HG03439 (cell line): Measurements from ENCODE around the gene GPR156.
"Not testable (repeated sequence)": the region's sequence is repeated elsewhere in the genome, so short reads cannot be mapped to it uniquely, and the experiment has no call there.

Source experiments
- ATAC-seq: cut with Tn5 transposase; IDR thresholded peaks from one replicate; pipeline ENCODE4 v1.9.1; 2021; ENCODE audit warnings: mild to moderate bottlenecking, moderate library complexity; ENCODE audit not compliant: unreplicated experiment

Gene GPR156

DNA sequence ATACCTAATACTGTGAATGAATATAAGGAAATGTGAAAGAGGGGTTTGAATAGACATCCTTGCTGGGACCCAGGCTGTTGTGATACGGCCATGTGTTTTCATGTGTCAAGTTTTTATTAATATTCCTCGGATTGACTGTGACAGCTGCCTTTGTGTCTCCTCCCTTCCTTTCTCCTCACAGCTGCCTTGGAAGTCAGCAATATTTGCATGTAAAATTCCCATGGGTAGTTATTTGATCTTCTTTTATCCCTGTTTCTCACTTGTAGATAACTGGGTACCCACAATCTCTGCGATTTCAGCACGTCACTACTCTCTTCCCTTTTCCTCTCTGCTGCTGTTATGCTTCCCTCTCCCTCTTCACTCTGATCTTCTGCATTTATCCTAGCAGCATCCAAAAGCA, 9.4 kb downstream of the GPR156 start:
- no peak for ATAC-seq

DNA sequence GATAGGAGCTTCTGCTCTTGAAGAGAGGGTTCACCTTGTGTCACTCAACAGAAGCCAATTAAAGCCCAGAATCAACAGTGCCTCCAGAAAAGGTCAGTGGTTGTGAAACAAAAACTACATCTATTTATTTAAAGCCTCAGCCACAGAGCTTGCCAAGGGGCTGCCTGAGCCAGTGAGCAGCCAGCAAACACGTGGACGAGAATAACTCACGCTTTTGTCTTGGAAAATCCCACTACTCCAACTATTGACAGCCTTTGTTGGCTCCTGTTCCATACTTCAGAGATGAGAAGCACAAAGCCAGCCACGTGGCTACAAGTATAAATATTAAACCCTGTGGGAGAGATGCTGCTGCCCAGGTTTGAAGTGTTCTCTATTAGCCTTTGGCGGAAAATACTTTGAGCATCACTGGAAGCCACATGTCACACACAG, 10.3 kb downstream of the GPR156 start:
- no peak for ATAC-seq

DNA sequence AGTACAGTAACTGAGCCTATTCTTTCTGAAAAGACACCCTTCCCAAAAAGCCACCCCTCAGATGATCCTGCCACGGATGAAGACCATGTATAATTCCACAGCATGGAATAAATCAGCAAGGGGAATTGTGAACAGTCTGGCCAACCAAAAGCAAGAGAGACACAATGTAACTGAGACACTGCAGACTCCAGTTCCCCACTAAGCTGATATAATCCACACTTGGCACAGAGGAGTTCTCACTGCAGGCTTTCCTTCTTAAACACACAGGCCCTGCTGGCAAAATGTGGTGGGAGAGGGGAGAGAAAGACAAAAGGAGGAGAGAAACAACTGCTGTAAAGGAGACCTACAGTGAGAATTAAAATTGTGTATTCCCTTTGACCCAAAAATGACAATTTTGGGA, 12.7 kb downstream of the GPR156 start:
- ATAC-seq = no peak

DNA sequence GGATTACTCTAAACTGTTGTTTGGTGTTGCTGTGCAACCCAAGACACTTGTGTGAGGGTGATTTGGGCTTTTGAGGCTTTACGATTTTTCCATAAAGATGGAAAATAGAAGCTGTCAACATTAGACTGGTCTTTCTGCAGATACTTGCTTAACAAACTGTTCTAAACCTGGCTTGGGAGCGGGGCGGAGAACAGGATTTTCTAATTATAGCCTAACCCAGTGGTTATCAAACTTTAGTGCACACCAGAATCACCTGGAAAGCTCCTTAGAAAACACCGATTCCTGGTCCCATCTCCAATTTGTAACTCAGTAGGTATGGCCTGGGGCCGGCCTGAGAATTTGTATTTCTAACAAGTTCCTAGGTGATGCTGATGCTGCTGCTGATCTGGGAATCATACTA, 19.0 kb downstream of the GPR156 start:
- no peak for ATAC-seq

DNA sequence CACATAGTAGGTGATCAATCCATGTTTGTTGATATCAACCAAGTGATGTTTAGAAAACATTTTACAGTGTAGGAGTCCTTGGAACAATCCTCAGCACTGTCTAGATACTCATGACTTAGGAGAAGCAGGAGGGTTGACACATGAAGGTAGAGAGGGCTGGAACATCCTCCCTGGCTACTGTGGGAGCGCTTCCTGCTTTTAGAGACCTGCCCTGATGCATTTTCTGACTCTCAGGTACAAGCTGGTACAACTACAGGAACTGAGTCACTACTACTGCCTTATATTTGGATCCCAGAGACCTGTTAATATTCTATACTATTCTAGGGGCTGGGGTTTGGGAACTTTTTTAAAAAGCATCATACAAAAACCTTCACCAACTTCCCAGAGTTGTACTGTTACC, 20.1 kb downstream of the GPR156 start:
- ATAC-seq = no peak

DNA sequence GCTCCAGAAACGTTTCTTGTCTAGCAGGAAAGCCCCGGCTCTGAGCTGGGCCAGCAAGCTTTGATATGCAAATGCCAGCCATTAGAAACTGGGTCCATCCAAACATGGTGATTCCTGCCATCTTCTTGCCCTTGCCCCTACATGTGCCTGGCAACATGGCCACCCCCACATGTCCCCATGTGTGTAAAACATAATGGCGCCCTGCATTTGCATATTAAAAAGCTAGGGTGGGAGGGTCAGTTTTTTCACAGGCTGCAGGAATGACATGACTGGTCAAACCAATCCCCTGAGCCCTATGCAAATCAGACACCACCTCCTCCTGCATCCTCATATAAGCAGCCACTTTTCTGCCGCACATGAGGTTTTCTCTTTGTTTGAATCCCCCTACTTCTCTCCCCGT, 21.2 kb downstream of the GPR156 start:
- no peak for ATAC-seq

DNA sequence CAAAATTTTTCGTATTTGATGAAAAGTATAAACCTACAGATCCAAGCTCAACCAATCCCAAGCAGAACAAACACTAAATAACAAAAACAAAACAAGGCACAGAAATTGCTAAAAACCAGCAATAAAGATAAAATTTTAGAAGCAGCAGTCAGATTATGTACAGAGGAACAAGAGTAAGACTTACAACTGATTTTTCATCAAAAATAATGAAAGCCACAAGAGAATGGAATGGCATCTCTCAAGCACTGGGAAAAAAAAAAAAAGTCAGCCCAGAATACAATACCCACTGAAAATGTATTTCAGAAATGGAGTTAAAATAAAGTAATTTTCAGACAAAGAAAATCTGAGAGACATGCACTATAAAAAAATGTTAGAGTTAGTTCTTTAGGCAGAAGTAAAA, 27.0 kb downstream of the GPR156 start:
- ATAC-seq = no peak

DNA sequence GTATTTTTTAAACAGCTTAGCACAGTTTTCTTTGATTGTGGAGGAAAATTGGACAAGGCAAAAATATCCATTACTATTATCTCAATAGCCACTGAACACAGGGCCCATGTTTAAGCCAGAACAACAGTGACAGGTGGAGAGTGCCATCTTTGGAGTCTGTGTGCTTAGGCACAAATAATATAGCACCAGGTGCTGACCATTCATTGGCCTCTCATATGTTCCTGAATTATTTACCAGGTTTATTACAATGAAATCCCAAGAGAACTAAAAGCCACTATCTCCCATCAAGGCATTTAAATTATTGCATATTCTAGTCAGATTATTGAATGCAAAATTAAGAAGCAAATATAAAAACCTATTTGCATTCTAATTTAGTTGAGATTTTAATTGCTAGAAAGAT, 39.6 kb downstream of the GPR156 start:
- no peak for ATAC-seq

DNA sequence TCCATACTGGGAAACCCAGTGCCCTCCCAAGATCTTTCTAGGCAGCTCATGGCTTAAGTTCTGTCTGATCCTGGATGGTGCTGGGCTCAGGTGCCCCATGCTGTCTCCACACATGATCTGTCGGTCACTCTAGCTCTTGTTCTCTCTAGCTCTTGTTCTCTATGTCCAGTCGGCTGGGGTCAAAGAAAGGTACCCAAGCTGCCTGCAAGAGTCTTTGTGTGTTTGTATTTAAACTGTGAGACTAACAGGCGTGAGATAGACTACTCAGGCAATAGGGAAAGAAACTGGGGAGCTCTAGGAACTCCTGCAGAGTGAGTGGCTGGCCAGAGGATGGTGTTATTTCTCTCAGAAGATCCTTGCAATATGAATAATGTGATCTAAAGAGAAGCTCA, 40.2 kb downstream of the GPR156 start:
- ATAC-seq = no peak

DNA sequence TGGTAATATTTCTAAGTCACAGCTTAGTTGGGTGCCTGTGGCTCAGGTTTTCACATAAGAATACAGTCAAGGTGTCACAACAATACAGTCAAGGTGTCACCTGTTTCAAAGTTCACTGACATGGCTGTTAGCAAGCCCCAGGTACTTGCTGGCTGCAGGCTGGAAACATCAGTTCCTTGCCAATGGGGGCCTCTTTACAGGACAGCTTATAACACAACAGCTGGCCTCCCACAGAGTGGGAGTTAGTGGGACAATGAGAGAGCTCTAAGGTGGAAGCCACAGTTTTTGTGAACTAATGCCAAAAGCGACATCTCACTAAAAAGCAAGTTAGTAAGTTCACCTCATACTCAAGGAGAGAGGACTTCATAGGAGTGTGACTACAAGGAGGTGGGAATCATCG, 45.4 kb downstream of the GPR156 start:
- ATAC-seq = no peak

DNA sequence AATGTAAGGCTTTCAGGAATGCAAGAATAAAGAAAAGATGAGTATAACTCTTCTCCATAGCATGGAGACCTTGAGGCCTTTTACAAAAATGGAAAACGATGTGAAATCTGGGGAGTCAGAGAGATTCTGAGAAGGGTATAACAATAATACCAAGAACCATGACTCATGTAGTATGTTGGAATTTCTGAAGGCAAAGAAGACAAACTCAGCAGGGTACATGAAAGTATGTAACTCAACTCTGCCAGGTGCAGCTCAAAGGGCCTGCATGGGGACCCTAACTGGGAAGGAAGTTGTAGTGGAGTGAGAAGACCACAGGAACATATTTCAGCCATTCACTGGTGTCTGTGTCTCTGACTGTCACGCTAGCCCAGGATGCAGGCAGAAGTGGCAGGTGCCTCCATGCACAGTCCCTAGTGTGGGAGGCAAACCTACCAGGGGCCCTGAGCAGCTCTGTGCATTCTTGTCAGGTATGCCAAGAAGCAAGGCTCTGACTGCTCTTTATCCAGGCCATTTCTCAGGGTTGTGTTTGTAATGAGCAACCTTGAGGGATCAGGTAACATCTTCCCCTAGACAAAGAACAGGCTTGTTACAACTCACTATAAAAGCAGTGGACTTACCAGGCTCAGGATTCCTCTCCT, 57.2 kb downstream of the GPR156 start:
- ATAC-seq = no peak

DNA sequence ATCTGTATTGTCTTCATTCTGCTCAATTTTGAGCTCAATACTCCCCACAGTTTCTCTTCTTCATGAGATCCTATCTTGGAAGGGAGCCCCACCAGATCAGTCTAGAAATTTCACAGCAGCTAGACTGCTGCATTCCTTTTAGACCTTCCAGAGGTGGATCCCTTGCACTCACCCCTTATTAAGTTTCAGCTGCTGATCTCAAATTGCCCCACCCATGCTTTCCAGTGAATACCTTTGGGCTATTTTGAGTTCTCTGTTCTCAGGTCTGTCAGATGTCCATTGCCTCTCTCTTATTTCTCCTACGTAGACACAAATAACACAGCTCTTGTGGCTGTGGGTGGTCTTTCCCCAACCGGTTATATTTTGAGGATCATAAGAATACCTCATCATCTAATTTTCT, 60.8 kb downstream of the GPR156 start:
- no peak for ATAC-seq

DNA sequence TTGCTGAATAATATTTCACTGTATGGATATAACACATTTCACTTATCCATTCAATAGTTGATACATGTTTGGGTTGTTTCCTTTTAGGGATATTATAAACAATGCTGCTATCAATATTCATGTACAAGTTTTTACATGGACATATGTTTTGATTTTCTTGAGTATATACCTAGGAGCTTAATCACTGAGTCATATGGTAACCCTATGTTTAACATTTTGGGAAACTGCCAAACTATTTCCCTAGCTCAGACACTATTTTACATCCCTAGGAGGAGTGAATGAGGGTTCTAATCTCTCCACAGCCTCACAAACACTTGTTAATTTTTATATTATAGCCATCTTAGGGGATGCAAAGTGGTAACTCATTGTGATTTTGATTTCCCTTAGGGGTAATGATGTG, 66.0 kb downstream of the GPR156 start:
- ATAC-seq = no peak

DNA sequence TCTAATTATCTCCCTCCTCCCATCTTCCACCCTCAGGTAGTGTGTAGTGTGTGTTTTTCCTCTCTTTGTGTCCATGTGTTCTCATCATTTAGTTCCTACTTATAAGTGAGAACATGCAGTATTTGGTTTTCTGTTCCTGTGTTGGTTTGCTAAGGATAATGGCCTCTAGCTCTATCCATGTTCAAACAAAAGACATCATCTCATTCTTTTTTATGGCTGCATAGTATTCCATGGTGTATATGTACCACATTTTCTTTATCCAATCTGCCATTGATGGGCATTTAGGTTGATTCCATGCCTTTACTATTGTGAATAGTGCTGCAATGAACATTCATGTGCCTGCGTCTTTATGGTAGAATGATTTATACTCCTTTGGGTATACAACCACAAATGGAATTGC, 68.4 kb downstream of the GPR156 start:
- ATAC-seq = not testable (repeated sequence)

DNA sequence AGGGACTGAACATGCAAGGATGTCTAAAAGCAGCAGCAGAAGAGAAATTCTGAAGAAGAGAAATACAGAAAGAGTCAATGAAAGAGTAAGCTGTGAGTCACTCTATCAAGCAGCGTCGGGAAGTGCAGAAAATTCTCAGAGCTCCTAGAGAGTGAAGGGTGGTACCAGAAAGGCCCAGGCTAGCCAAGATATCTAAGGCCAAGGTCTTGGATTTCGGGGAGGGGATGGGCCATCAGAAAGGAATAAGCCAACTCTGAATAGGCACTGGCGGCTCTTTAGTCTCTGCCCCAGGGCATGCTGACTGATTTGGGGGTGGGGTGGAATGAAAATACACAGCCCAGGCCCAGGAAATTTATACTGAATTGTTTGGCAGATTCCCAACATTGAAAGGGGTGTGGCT, 70.8 kb downstream of the GPR156 start:
- no peak for ATAC-seq

DNA sequence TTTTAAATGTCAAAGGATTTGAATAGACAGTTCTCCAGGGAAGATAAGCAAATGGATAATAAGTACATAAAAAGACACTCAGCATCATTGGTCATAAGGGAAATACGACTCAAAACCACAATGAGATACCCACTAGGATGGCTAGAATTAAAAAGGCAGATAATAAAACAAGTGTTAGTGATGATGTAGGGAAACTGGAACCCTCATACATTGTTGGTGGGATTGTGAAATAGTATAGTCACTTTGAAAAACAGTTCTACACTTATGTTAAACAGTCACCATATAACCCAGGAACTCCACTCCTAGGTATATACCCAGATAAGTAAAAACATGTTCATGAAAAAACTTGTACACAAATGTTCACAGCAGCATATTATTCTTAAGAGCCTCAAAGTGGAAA, 72.5 kb downstream of the GPR156 start:
- ATAC-seq = no peak

DNA sequence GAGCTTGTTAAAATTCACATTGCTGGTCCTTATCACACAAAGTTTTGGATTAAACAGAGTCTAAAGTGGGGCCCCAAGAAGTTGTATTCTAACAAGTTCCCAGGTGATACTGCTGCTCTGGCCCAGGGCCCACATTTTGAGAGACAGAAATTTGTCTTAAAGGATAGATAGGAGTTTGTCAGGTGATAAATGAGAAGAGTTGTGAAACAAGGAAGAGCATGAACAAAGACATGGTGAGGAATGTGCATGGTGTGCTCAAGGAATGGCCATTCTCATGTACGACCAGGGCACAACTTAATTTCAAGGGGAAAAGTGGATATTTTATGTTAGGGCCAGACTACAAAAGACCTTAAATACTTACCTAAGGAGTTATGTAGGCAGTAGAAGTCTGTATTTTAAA, 75.6 kb downstream of the GPR156 start:
- no peak for ATAC-seq

DNA sequence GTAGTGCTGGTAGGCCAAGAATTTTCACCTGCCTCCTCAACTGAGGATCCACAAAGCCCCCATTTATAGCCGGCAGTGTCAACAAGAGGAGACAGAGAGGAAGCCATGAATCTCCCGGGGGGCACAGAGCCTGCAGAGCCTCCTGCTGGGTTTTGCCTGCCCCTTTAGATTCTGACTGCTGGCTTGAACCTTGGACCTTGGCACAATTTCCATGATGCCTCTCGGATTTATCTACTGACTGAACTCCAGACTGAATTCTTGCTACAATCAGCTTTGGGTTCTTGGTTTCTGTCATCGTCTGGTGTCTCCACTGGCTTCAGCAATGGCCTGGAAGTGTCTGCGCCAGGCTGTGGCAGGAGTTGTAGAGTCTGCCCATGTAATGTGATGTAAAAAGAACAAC, 80.7 kb downstream of the GPR156 start:
- ATAC-seq = no peak

DNA sequence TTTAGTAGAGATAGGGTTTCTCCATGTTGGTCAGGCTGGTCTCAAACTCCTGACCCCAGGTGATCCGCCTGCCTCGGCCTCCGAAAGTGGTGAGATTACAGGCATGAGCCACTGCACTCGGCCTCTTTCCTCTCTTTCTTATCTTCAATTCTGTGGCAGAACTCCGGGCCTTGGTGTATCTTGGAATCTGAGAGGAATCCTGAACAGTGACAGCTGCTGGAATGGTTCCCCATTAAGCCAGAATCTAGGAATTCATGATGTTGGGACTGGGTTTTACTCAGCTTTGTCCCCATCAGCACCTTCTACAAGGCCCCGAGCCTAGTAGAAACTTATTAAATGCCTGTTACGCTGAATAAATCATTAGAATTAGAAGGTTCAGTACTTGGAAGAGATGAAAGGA, 81.4 kb downstream of the GPR156 start:
- ATAC-seq = no peak

DNA sequence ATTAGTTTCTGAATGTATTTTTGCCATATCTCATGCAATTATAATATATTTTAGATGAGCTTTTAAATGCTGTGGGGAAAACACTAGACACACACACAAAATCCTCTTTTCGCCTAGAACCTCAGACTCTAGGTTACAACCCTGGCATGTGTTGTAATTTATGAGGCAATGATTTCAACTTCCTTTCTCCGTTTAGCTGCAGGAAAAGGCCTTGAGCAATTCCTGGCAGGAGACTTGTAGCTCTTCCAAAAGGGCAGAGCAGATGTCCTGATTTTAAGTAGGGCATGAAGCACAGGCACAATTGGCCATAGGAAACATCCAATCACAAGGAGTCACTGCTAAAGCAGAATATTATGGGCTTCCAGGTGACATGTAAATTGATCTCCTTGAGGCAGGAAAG, 82.0 kb downstream of the GPR156 start:
- ATAC-seq = no peak

DNA sequence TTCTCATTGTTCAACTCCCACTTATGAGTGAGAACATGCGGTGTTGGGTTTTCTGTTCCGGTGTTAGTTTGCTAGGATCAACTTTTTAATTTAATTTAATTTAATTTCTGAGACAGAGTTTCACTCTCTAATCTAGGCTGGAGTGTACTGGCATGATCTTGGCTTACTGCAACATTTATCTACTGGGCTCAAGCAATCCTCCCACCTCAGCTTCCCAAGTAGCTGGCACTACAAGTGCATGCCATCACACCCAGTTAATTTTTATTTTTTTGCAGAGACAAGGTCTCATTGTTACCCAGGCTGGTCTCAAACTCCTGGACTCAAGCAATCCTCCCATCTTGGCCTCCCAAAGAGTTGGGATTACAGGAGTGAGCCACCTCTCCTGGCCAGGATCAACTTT, 82.7 kb downstream of the GPR156 start:
- ATAC-seq = no peak

DNA sequence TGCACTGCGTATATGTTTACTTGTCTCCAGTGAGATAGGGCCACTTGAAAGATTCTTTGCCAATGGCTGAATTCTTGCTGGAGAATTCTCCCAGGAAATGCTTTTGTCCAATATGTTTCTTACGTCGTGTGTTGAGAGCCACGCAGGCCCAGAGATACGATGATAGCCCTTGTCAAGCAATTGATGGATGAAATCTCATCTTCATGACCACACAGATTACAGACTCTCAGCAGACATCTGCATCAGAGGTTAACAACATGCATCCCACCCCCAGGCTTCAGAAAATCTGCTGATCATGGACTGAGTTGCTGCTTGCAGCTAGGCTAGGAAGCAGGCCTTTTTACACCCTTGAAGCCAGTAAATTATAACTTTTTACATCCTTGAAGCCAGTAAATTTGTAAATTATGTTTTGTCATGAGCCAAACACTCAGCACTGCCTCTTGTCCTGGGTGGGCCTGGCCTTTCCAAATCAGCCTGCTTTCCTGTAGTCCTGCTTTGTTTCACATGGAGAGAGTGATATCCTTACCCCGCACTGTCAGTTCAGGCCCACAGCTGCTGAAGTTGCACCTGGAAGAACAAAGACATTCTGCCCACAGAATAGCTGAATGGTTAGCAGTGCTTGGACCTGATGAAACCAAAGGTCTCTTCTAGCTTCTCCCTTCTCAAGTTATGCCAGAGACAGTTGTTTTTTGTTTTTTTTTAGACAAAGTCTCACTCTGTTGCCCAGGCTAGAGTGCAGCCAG, 84.4 kb downstream of the GPR156 start:
- ATAC-seq = no peak

DNA sequence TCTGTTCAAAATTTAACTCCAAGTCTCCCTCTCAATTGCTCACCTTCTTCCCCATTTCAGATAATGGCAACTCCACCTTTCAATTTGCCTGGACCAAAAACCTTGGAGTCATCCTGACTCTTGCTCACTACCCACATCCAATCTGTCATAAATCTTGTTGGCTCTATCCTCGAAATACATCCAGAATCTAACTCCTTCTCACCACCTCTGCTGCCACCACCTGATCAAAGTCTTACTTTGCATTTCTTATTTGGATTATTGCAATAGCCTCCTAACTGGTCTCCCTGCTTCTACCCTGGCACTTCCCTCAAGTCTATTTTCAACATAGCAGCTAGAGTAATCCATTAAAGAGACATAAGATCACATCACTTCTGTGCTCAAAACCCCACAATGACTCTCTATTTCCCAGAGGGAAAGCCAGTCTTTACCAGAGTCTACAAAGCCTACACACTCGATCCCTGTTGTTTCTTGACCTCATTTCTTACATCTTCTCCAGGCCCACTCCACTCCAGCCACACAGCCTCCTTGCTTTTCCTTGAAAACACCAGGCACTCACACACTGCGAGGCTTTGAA, 86.6 kb downstream of the GPR156 start:
- ATAC-seq = no peak
